HuH-7.5 (cell line): ENCODE measurements around the gene XRCC3.
"Not testable (repeated sequence)": the region's sequence is repeated elsewhere in the genome, so short reads cannot be mapped to it uniquely, and the experiment has no call there.

Source experiments
- DNase-seq: peaks from one replicate; pipeline ENCODE4 v3.0.0; 2011; ENCODE audit warnings: low spot score

Gene XRCC3

GRCh38 chr14:103693515-103693914, 21.7 kb downstream of the XRCC3 start:
- peak; percentile 43 for DNase-seq

GRCh38 chr14:103692871-103693270, 22.4 kb downstream of the XRCC3 start:
- DNase-seq = no peak

DNA sequence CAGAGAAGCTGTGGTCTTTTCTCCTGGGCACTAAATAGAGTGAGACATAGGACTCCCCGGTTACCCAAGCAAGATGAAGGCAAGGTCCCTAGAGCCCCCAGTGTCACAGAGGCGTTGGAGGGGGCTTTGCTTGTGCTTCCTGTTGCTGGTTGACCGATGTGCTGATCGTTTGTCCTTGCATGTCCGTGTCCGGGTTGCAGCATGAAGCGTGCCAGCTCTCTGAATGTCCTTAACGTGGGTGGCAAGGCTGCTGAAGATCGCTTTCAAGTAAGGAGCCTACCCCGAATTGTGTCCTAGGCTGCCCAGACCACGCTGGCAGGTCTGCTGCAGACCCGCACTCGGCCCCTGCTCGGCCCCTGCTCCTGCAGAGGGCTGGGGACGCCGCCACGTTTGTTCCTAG, 23.1 kb downstream of the XRCC3 start:
- no peak for DNase-seq

GRCh38 chr14:103691655-103692054, 23.6 kb downstream of the XRCC3 start:
- DNase-seq = not testable (repeated sequence)

- no peak for DNase-seq
Measured at GRCh38 chr14:103690332-103690731, 24.9 kb downstream of the XRCC3 start.

- DNase-seq = no peak
Measured at GRCh38 chr14:103688906-103689902, 26.0 kb downstream of the XRCC3 start.

- DNase-seq = no peak
Measured at GRCh38 chr14:103688441-103688840, 26.8 kb downstream of the XRCC3 start.

DNA sequence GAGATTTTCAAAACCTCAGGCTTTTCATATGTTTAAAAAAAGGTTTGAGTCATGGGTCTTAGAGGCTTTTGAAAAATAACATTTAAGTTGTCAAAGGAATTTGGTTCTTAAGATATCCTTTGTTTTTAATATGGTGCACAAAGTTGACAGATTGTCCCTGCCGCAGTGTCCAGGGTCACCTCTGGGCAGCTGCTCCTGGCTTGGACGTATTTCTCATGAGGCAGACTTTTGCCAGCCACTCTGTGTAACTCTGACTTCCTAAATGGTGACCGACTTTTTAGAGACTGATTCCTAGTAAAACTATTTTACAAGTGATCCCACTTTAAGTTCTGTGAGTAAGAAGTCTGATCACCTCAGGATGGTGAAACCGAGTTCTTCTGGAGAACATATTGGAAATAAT, 27.5 kb downstream of the XRCC3 start:
- DNase-seq = no peak

GRCh38 chr14:103686831-103687485, 28.3 kb downstream of the XRCC3 start:
- no peak for DNase-seq

- no peak for DNase-seq
Measured at GRCh38 chr14:103685276-103686211, 29.7 kb downstream of the XRCC3 start.

DNA sequence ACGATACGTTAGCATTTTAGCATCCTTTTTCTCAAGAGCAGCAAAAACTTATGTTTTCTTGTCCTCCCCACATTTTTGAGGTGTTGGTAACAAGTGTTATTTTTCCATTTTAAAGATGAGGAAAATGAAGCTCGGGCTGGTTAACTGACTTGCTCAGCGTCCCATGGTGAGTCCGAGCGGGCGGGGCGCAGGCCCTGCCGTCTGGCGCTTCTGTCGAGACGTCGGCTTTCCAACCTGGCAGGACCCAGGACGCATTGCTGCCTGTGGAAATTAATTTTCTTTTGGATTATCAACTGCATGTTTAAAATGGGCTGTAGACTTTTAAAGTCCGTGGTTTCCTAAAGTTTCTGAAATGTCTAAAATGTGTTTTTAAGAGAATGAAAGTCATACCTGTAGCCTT, 30.4 kb downstream of the XRCC3 start:
- DNase-seq = no peak

DNA sequence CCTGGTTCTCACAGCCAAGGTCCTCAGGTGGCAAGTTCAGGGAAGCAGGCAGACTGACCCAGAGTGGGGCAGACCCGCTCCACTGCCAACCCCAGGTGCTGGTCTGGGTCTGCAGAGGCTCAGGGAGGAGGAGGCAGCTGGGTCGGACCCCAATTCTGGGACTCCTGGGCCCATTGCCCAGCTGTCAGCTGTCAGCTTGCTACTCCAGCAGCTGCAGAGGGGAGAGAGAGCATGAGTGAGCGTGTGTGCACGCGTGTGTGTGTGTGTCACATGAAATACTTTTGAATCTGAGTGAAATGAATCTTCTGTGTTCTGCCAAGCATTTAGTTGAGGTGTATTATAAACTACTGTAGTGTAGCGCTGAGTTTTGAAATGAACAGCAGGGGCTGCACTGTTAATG, 30.8 kb downstream of the XRCC3 start:
- no peak for DNase-seq

DNA sequence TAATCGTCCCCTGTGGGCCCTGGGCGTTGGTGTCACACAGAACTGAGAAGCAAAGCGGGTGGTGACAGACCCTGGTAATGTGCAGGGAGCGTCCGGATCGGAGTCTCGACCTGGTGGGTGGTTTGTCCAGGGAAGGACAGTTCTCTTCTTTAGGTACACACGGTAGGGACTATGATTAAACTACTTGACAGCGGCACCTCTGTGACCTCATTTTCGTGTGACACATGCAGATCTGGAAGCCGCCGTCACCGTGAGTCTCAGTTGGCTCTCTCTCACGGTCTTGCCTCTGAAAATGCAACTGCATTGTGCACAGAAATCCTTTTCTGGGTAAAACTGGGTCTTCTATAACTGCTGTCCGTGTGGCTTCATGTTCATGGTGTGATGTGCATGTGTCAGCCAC, 32.1 kb downstream of the XRCC3 start:
- no peak for DNase-seq

DNA sequence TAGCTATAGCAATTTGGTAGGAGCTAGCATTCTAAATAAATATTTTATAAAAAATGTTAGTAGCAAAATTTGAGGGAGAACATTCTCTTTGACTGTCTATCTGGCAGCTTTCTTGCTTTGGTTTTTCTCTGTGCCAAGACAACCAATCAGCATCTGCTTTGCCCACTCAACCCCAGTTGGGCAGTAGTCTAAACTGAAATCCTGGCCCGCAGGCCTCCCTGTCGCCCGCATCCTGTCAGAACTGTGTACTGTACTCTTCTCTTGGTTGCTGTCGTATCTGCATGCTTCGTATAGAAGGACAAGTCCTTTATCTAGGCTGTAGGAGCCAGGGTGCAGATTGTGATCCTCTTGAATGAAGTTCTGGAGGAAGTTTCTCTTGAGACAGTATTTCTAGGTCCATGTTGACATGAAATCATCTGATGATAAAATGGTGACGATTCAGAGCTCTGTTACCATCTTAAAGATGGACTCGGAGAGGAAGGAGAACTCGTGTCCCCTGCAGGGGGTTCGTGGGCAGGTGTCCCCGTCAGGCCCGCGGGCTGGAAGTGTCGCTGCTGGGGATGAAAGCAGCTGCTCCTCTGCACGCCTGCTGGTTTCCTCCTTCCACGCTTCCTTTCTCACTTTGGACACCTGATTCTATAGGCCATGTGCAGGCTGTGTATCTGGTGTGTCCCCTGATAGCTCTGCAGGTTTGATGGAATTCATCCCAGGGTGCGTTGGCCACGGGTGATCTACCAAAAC, 34.6 kb downstream of the XRCC3 start:
- no peak for DNase-seq

DNA sequence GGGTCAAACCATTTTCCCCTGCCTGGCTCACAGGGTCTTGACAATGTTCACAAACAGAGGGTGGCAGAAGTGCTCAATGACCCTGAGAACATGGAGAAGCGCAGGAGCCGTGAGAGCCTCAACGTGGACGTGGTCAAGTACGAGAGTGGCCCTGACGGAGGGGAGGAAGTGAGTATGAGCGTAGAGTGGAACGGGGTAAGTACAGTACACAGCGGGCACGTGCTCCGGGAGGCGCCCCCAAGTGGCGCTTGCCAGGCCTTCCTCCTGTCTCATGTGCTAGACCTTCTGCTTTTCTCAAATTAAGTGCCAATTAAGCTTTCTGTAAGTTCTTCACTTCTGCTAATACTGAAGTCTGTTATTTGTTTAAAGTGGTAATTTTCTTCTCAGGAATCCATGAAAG, 35.9 kb downstream of the XRCC3 start:
- DNase-seq = no peak

GRCh38 chr14:103676881-103677675, 38.2 kb downstream of the XRCC3 start:
- no peak for DNase-seq

DNA sequence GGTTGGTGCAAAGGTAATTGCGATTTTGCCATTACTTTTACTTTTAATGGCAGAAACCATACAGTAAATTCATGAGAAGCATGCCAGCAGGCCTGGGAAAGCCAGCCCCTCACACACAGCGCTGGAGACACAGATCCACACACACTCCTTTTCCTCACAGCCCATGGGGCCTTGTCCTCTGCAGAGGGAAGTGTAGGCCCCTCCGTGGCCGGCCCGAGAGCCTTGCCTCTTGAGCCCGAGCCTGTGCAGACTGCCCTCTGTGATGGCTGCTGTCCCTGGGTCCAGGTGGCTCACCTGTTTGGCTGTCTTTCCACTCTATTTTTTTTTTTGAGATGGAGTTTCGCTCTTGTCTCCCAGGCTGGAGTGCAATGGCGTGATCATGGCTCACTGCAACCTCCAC, 39.3 kb downstream of the XRCC3 start:
- no peak for DNase-seq

- no peak for DNase-seq
Measured at GRCh38 chr14:103671911-103672310, 43.3 kb downstream of the XRCC3 start.

DNA sequence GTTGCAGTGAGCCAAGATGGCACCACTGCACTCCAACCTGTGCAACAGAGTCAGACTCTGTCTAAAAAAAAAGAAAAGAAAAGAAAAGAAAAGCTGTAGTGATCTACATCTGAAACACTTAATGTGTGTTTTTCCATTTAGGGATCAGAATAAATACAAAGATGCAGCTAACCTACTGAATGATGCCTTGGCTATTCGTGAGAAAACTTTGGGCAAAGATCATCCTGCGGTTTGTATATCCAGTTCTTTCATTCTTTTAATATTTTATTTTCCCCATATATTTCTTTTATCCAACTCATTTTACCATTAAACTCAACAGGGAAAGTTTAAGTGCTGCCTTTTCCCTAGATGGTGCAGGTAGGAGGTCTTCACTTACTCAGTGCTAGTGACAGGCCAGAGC, 45.9 kb downstream of the XRCC3 start:
- no peak for DNase-seq

- no peak for DNase-seq
Measured at GRCh38 chr14:103668117-103668516, 47.1 kb downstream of the XRCC3 start.

GRCh38 chr14:103667671-103668070, 47.6 kb downstream of the XRCC3 start:
- DNase-seq = no peak
